HG03196 (cell line): ENCODE measurements around the gene CIAPIN1.

Source experiments
- ATAC-seq: cut with Tn5 transposase; IDR thresholded peaks from one replicate; pipeline ENCODE4 v1.9.1; 2021; ENCODE audit not compliant: unreplicated experiment

The CIAPIN1 gene

DNA sequence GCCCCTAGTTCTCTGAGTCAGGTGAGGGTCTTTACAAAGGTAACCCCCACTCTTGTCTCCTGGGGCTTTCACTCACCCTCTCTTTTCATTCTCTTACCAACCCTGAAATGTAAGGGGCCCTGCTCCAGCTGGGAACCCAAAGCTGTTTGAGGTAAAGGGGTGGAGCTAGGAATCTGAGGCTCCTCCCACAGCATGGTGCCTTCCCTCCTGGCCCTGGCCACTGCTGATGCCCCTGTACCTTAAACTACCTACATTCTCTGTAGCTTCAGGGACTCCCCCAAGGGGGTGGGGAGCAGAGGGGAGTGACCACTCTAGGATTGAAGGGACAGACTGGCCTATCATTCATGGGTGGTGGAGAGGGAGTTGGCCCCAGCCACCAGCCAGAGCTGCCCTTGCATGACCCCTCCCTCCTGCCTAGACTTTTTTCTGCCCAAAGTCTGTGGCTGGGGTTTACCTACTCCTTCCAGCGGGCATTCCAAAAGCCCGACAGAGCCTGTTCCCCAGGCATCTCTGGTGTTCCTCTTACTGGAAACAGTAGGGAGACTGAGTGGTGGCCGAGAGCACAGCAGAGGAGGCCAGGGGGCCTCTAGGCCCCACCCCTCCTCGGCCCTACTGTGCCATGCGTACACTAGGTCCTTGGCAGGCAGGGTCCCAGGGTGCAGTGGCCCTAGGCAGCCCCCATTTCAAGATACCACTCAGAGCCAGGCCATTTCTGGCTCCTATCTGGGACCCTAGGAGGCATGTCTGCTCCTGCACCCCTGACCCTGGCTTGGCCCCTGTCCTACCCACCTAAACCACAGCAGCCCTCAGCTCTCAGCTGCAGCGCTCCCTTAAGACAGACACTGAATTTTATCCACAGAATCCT lies 29.6 kb upstream of the CIAPIN1 start:
- ATAC-seq, result no peak

DNA sequence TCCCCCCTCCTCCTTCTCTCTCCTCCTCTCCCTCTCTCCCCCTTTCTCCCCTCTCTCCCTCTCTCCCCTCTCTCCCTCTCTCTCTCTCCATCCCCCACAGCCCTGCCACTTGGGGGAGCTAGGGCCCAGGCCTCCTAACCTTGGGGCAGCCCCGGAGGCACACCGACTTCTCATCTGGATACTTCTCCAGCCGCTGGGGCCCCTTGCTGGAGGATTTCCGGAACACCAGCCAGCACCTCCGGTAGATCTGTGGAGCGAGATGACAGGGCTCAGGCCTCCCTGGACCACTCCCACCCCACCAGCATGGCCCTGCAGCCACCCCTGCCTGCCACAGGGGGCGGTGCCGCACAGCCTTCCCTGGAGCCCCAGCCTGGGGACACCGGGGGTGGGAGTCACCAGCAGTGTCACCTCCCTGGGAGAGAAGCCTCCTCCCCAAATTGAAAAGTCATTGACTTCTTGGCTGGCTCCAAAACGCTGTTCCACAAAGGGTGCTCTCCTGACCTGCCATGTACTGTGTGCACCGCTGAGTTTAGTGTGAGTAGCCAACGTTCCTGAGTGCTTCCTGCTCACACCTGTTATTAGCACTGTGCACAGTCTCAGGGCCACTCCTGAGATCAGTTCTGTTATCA lies 28.6 kb upstream of the CIAPIN1 start:
- ATAC-seq, result peak; percentile 79

DNA sequence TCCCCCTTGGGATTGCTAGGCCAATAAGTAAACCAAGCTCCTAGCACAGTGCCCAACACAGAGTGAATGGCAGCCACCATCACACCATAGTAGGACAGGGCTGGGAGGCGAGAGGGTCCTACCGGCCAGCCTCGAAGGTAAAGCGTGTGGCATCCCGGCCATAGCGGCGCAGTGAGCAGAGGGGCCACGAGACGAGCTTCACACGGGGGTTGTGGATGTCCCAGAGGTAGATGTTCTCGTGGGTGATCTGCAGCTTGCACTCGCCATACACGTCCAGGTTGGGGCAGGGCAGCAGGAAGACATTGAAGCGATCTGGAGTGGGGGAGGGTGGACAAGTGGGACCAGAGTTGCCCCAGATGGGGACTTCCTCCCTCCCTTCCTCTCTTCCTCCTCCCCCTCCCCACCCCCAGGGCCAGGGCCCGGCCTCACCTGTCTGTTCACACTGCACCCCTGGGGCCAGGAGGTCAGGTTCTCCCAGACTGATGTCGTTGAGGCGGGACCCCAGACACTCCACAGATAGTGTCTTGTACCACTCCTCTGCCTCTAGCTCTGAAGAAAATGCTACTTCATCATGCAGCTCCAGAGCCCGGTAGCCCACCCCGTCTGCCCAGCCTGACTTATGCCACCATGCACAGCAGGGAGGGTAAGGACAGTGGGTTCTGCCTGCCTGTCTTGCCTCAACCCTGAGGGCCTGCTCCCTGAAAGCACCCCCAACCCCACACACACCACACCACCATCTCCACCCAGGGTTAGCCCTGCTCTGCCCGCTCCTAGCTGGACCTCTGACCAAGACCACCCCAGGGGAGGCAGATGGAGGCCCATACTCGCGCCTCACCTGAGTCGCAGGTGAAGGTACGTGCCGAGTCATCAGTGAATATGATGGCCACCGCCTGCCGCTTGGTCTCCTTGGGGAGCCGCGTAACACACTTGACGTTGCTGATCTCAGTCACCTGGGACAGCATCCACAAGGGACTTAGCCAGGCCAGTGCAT lies 27.8 kb upstream of the CIAPIN1 start:
- no peak for ATAC-seq

DNA sequence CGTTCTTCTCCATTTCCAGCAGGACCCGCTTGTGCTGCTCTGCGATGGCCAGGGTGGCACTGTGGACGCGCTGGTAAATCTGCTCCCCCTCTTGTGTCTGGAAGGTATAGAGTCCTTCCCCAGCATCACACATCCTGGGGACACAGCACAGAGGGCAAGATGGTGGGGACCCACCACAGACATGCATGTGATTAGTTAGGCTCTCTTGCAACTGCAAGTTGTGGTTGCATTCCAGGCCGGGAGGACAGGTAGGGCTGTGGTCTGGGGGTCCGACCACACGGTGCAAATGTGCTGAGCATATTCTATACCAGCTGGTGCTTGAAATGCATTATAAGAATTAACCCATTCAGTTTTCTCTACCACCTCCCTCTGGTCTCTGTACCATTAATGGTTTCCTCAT lies 26.7 kb upstream of the CIAPIN1 start:
- ATAC-seq, result no peak

DNA sequence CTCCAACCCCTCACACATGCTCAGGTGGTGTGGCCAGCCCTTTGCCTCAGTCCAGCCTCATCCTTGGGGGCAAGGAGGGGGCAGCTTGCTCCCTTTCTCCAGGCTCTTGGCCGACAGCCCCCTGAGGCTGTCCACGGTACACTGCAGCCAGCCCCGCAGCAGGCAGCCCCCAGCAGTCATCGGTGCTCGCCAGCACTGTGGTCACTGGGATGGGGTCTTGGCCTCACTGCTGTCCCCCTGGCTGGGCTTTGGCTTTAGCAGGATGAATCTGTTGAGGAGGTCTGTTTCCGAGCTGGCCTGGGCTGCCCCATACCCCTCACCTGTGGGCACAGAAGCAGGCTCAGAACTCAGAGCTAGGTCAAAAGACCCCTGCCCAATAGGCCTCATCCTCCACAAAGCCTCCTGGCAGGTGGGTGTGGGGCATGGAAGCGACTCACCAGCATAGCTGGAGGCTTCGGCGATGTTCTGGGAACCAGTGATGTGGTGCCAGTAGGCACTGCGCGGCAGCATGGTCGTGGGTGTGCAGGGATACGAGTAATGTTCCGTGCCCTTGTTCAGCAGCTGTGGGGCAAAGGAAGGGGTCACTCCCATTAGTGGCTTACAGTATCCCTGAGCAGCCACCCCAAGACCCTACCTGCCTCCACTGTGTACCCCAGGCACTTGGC lies 26.1 kb upstream of the CIAPIN1 start:
- ATAC-seq, result no peak

DNA sequence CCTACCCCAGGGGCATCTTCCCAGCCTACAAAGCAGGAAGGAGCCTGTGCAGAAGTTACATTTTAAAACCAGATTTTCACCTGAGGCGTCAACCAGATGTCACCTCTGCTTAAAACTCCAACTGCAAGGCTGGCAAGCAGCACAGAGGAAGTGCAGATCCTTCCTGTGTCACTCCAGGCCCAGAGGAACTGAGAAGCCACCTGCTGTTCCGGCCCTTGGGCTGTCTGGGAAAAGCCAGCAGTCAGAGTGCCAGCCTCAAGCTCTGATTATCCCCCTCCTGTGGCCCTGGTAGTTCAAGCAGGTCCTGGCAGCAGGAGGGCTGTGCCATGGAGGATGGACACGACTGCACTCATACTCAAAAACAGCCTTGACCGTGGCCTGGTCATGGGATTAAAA lies 25.5 kb upstream of the CIAPIN1 start:
- ATAC-seq, result no peak

DNA sequence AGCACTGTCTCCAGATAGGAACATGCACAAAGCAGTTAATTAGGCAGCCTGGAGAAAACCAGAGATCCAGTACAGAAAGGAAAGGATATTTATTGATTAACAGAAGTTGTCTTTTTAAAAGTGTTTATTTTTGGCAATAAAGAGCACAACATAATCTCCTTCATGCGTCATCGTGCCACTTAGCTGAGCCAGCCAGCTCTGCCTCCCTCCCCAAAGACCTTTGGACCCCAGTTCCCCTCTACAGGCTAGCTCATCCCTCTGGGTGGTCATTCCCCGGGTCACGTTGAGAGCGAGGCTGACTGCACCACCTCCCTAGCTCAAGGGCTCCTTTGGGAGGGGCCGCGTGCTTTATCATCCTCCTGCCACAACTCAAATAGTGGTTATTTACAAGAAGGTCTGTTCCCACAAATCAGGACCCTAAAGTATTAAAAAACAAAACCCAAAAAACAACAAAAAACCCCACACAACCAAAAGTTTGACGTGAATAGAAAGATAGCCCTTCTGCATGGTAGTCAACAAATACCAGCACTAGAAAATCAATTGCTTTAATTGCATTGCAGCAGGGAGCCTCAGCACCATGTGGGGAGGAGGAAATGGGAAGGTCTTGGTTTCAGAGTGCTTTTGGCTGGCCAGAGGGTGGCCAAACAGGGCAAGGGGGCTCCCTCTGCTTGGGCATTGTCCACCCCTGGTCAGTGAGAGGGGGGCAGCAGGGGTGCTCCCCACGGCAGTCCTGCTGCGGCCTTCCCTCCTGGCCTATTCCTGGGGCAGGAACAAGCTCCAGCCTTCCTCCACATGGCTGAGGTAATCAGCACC lies 24.9 kb upstream of the CIAPIN1 start:
- ATAC-seq, result no peak

GRCh38 chr16:57471209-57471608 lies 24.0 kb upstream of the CIAPIN1 start:
- ATAC-seq, result no peak

- no peak for ATAC-seq
Measured at GRCh38 chr16:57470711-57471110, 23.5 kb upstream of the CIAPIN1 start.

GRCh38 chr16:57469917-57470470 lies 22.8 kb upstream of the CIAPIN1 start:
- no peak for ATAC-seq

GRCh38 chr16:57469046-57469445 lies 21.9 kb upstream of the CIAPIN1 start:
- ATAC-seq, result no peak

GRCh38 chr16:57468346-57468745 lies 21.2 kb upstream of the CIAPIN1 start:
- ATAC-seq, result no peak

DNA sequence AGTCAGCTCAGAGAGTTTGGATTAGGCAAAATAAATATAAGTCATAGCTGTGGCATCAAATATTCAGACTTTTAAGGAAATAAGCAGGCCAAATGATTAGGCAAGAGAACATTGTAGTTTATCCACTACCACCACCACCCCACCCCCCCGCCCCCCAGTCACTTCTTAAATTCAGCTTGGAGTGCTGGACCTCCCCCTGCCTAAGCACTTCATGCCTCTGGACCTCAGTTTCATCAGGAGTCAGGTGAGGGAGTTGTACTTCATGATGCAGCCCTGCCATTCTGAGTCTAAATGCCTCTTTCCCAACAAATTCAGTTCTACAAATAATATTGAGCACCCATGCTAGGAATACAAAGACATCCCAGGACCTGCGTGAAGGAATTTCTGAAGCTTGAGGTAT lies 17.3 kb upstream of the CIAPIN1 start:
- ATAC-seq, result no peak

DNA sequence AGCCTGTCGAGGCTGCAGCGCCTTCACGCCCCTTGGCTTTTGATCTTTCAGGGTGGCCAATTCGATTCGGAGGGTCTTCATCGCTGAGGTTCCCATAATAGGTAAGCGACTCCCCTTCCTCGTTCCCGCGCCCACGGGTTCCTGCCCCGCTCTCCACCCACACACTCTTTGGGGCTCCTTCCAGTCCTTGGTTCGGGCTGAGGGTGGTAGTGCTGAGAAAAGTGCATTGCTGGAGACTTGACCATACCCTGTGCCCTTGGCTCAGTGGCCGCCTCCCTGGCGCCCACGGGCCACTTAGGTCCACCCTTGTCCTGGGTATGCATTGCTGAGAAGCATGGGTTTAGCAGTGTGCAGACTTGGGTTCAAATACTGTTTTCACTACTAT lies 15.8 kb upstream of the CIAPIN1 start:
- ATAC-seq, result no peak

DNA sequence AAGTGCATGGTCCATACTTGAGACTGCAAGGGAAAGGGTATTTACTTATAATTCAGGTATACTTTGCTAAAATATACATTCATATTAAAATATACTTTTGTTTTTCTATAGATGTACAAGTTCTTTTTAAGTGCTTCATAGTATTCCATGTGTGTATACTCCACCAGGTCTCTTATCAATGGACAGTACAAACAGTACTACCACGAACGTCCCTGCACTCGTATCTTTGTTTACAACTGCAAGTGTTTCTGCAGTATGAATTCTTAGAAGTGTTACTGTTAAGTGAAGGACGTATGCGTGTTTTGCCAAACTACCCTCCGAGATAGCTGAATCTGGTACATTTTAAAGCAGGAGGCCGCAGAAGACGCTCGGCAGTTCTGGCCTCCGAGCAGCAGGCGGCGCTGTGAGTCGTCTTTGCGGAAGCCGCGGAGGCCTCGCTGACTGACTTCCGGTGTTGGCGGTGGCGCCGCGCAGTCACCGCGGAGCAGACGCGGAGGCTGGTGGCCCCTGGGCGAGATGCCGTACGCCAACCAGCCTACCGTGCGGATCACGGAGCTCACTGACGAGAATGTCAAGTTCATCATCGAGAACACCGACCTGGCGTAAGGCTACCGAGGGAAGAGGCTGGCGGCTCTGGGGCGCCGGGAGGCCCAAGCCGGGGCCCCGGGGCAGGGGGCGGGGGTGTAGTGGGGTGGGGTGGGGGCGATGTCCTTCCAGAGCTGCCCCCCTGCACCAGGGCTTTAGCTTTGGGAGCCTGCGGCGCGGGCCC lies 15.2 kb upstream of the CIAPIN1 start, which contains the start of gene POLR2C:
TSS of gene POLR2C (plus strand) at position 471 of the 769 bp plus-strand sequence. CDS start at position 517, 46 bp downstream.
- ATAC-seq, result peak; percentile 70

DNA sequence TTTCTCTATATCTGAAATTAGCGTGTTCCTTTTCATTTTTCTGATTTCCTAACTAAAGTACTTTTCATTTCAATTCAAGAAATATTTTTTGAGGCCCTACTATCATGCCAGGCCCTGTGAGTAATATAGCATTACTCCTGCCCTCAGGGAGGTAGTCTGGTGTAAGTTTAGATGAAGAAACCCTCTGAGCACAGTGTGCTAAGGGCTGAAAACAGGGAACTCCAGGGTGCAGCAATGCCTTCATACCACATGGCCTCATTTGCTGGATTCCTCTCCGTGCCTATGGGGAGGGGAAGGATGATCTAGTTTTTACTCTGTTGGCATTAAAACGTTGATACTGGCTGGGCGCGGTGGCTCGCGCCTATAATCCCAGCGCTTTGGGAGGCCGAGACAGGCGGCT lies 4.8 kb upstream of the CIAPIN1 start:
- no peak for ATAC-seq

DNA sequence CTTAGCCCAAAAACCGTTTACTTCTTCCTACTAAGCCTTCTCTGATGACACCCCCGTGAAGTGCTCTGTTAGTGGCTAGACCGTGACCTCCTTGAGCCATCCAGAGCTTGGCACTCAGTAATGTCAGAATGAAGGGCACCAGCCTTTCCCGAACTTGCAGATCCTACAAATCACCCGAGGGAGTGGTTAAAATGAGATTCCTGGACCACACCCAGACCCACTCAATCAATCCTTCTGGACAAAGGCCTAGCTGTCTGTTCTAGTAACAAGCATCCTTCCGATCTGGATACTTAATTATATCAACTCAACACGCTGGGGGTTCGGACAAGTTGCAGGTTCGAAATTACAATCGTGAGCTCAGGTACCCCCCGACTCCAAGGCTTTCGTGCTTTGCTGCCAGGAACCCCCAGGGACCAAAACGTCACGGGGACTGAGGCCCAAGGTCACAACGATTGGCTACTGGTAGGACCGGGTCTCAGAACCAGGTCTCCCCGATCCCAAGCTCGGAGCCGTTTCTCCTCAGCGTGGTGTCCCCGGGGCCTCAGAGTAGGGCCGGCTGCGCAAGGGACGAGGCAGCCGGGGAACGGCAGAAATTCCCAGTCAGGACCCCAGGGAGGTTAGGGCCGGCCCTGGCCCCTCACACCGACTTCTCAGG lies 527 bp downstream of the CIAPIN1 start:
- peak; percentile 26 for ATAC-seq

DNA sequence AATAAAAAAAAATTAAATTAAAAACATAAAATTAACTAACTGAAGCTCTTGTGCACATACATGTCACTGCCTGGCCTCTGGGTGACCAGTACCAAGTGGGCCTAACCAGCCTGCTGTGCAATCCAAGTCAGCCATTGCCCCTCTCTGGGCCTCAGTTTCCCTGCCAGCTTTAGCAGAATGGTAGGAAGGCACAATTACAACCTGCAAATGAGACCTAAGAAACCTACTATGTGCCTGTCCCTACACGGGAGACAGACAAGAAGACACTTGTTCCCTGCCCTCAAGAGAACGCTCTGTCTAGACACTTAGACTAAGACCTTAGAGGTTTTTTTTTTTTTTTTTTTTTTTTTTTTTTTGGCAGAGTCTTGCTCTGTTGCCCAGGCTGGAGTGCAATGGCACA lies 1.7 kb downstream of the CIAPIN1 start:
- ATAC-seq, result no peak
